Astrocyte (in vitro differentiated cells and primary cell): ENCODE results near the gene SND1.

ENCODE experiments used
- CTCF ChIP-seq: IDR thresholded peaks from 2 replicates; pipeline ENCODE4 v1.5.1; 2011; ENCODE audit warnings: low read depth, mild to moderate bottlenecking, inconsistent platforms, low read length, moderate library complexity; ENCODE audit not compliant: insufficient read depth
- EZH2 ChIP-seq: IDR thresholded peaks from 2 replicates; pipeline ENCODE4 v1.6.1; 2012; ENCODE audit warnings: mild to moderate bottlenecking, low read length, inconsistent platforms; ENCODE audit not compliant: insufficient read depth

GRCh38 chr7:128128401-128128800 lies 476.4 kb downstream of the SND1 start:
- no peak for TF ChIP-seq CTCF
- TF ChIP-seq EZH2: no peak
